HG03439 (cell line): ENCODE results near the gene ZSCAN21.

Experiments
- ATAC-seq: cut with Tn5 transposase; IDR thresholded peaks from one replicate; pipeline ENCODE4 v1.9.1; 2021; ENCODE audit warnings: mild to moderate bottlenecking, moderate library complexity; ENCODE audit not compliant: unreplicated experiment

ZSCAN21 gene

GRCh38 chr7:100024020-100024619, 25.5 kb upstream of the ZSCAN21 start:
- no peak for ATAC-seq

GRCh38 chr7:100027197-100027596, 22.4 kb upstream of the ZSCAN21 start:
- ATAC-seq: no peak

- no peak for ATAC-seq
Measured at GRCh38 chr7:100029596-100029995, 20.0 kb upstream of the ZSCAN21 start.

GRCh38 chr7:100033526-100033925, 16.0 kb upstream of the ZSCAN21 start:
- no peak for ATAC-seq

GRCh38 chr7:100034871-100035510, 14.6 kb upstream of the ZSCAN21 start:
- ATAC-seq: no peak

GRCh38 chr7:100035876-100036275, 13.7 kb upstream of the ZSCAN21 start:
- ATAC-seq: no peak

- ATAC-seq: no peak
Measured at GRCh38 chr7:100038326-100038725, 11.2 kb upstream of the ZSCAN21 start.

- no peak for ATAC-seq
Measured at GRCh38 chr7:100040575-100040974, 9.0 kb upstream of the ZSCAN21 start.

- no peak for ATAC-seq
Measured at GRCh38 chr7:100044718-100045117, 4.9 kb upstream of the ZSCAN21 start.

- no peak for ATAC-seq
Measured at GRCh38 chr7:100048680-100049079, 894 bp upstream of the ZSCAN21 start.

GRCh38 chr7:100051611-100052010, 2.0 kb downstream of the ZSCAN21 start:
- ATAC-seq: no peak

GRCh38 chr7:100053215-100053614, 3.6 kb downstream of the ZSCAN21 start:
- ATAC-seq: no peak

GRCh38 chr7:100057006-100057405, 7.4 kb downstream of the ZSCAN21 start:
- ATAC-seq: no peak

- ATAC-seq: no peak
Measured at GRCh38 chr7:100059251-100059739, 9.7 kb downstream of the ZSCAN21 start.

GRCh38 chr7:100061518-100062193, 12.1 kb downstream of the ZSCAN21 start:
- no peak for ATAC-seq

GRCh38 chr7:100063376-100063775, 13.8 kb downstream of the ZSCAN21 start:
- ATAC-seq: no peak

- no peak for ATAC-seq
Measured at GRCh38 chr7:100064162-100064561, 14.6 kb downstream of the ZSCAN21 start.

GRCh38 chr7:100065452-100066186, 16.0 kb downstream of the ZSCAN21 start:
- no peak for ATAC-seq

- ATAC-seq: no peak
Measured at GRCh38 chr7:100066953-100067352, 17.4 kb downstream of the ZSCAN21 start.

GRCh38 chr7:100069991-100070390, 20.4 kb downstream of the ZSCAN21 start:
- ATAC-seq: no peak

- no peak for ATAC-seq
Measured at GRCh38 chr7:100071018-100071723, 21.6 kb downstream of the ZSCAN21 start.
